ENCODE data around the gene RALGPS1.

The RALGPS1 gene

DNA sequence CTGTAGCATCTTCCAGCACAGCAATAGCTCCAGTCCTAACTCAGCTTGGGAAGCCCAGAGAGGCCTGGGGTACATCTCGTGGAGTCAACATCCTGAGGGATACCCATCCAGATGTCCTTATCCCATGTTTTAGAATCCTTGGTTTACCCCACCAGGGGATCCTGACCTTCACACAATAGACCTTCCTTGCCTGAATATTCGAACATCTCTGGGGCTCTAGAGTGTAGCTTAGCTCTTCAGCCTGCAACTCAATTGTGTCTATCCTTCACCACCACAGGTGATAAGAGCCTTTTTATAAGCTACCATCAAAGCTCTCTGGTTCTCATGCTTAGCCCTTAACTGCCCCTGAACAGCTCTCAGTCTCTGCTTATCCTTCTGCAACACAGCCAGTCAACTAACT, 7.5 kb upstream of the RALGPS1 start:
- DNase-seq: no peak

DNA sequence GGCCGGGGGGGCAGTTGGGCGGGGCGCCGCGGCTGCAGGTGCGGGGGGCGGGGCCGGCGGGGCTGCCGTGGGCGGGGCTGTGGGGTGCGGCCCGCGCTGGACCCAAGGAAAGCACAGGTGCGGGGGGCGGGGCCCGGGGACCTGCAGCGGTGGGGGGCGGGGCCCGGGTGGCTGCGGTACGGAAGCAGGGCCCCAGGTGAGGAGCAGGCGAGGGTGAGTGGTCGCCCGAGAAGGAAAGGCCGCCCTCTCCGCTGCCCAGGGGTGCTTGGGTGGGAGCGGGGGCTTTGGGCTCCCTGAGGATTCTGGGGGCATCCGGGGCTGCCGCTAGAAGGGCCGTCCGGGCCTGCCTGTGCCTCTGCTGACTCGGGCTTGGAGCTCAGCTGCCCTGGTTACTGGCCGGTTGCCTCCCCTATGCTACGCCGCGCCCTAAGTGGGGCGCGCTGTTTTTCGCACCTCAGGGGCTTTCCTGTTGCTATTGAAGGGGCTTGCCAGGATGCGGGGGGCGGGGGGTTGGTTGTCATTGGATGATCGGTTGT, 767 bp downstream of the RALGPS1 start:
- DNase-seq: peak; percentile 46

DNA sequence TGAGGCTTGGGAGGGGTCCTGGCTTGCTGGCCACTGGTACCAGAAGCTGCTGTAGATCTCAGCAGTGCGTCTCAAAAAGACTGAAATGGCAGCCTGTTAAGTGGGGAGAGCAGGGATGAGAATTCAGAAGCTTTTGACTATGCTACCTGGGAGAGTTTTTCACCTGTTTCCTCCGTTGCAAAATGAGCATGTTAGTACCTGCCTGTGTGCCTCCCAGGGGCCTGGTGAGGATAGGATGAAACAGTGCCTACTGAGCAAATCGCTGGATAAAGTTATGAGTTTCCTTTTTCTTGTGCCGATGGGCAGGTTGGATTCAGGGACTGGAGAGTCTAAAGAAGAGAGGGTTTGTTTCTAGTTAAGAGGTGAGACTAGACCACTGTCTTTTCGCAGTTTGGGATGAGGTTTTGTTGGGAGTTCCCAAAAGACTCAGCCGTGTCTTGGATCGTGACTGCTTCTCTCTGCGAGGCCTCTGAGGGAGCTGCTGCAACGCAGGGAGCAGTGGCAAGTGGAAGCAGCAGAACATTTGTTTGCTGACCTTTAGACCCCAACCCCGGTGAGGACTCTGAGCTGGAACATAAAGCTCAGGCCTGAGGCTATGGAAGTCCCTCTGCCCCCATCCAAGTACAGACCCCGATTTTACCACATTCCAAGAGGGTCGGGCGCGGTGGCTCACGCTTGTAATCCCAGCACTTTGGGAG, 1.4 kb downstream of the RALGPS1 start:
- no peak for DNase-seq

DNA sequence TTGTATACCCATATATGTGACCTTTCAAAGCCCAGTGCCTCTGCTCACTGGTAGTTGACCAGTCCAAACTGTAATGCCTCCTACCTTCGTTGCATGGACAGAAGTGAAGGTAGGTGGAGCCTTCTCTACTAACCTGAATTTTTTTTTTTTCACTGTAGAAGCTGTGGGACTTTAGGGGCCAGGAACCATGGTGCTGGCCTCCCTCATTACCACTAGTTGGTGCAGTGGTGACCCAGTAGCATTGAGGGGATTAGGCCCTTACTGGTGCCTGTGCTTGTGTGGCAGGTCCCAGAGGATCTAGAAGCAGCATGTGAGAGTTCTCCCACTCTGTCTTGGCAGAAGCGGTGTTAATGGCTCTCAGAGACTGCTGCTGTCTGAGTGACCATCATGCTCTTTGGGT, 2.3 kb downstream of the RALGPS1 start:
- no peak for DNase-seq

DNA sequence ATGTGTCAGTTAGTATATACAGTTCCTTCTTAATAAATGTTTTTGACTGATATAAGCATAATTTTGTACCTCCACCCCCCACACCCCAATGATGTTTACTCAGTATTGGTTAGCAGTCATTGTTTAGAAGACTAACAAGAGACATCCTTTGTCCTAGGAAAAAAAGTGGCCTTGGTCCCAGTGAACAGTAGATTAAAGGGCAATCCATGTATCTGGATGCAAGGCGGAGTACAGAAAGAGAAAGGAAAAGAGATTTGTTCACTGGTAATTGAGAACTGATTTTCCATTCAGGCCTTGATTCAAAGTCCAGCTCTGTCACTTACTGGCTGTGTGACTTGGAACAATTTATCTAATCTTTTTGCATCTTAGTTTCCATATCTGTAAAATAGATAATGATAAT, 4.6 kb downstream of the RALGPS1 start:
- no peak for DNase-seq

DNA sequence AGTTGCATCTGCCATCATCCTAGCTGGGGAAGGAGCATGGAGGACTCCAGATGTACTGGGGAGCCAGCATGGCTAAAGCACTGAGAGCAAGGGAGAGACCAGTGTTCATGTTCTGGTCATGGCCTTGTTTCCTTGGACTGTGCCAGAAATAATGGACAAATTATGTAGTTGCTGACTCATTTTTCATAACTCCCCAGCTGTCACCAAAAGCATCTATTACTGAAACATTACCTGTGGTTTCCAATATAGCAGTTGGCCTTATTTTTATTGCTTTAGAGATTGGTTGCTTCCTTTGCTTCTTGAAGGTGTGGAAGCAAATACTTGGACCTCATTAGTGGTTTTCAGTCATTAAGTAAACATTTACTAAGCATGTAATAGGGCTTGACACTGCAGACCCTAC, 11.3 kb downstream of the RALGPS1 start:
- DNase-seq: no peak

DNA sequence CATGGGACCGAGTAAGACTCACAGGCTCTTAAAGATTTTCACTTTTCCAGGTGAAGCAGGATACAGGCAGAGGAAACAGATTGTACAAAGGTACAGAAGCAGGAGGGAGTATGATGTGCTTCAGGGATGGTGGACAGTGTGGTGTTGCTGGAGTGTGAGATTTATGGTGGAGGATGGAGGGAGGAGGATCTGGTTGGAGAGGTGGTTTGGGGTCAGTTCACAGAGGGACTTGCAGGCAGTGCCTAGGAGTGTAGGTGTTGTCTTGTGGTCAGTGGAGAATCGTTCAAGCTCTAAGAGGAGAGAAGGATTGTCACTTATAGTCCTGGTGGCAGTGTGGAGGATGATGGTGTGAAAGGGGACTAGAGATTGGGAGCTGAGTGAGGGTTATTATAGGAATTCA, 11.8 kb downstream of the RALGPS1 start:
- DNase-seq: no peak

DNA sequence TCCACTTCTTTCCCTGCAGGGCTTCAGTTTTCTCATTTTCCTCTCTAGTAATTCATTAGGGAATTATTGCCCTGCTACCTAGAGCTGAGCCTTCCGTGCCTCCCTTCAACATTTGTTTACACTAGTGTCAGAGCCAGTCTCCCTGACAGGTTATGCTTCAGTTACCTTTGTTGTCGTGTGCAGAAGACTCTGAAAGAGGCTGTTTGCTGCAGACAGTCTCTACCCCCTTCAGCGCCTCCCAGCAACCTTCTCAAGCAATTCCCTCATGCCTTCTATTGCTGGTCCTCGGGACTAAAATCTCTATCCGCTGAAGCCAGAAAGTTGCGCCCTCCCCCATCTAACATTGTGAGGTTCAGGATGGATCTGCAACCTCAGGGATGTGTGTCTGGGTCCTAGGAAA, 12.8 kb downstream of the RALGPS1 start:
- DNase-seq: no peak

DNA sequence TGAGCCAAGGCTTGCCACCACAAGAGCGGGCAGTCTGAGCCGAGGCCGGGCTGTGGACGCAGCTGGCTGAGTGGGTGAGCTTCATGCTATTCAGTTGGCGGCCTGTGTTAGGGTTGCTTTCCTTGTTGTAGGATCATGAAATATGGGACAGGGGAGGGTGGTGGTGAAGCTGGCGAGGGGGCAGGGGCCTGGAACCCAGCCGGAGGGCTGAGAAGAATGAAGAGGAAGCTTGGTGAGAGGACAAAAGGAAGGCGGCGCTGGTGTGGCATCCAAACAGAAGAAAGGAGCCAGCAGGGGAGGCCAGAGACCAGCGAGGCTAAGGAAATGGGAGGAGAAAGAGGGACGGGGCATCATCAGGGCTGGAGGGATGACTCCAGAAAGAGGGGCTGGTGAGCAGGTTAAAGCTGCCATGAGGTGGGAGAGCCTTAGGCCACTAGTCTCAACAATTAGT, 18.3 kb downstream of the RALGPS1 start:
- no peak for DNase-seq

DNA sequence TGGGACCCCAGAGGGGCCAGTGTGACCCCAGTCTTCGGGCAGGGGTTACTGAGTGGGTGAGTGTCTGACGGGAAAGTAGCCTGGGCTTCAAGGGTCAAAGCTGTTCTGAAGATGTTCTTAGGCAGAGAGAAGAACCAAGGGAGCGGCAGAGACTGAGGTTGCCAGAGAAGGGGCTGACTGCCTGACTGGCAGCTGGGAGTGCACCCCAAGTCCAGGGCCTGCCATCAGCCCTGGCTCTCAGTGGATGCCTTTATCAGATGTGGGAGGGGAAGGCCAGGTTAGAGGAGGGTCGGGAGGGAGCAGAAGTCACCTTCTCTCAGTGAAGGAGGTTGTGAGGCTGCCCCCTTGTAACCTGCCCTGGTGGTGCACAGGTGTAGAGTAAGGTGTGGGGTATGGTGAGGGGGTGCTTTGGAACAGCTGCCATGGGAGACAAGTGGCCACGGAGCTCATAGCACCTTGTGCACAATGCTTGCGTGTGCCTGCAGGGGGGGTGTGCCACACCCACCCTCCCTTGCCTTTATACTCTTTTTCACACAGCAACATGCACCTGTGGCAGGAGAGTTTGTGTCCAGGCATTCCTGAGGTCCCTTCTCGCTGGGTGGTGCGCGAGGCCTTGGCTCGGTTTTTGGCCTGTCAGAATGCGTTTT, 18.9 kb downstream of the RALGPS1 start:
- no peak for DNase-seq

DNA sequence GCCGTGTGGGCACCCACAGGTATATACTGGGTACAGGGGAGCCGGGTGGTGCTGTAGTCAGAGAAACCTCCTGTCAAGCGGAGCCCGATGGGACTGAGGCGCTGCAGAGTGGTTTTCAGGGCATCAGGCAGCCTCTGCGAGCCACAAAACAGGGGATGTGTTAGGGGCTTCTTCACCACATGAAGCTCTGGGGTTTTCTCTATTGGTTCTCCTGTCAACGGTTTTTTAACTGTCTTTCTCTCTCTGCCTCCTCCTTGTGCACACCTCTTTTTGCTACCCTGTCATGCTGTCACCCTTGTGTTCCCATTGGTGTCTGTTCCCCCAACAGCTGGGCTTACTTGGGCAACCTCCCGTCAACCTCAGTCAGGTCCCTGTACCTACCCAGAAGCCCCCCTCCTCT, 19.9 kb downstream of the RALGPS1 start:
- DNase-seq: no peak

DNA sequence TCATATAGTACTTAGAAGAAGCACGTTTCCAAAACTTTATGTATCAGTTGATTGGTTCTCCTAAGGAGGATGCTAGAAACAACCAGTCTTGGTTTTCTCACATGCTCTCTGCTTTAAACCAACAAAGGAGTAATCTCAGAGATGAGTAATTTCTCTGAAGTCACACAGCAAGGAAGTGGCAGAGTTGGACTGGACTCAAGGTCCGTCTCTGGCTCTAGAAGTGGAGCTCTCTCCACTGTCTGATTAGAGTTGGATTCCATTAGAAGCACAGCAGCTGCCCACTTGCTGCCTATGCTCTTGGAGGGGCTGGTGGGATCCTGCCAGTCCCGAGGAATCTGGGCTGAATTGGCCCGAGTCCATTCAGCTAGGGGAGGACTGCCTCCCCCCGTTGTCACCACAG, 21.0 kb downstream of the RALGPS1 start:
- no peak for DNase-seq

DNA sequence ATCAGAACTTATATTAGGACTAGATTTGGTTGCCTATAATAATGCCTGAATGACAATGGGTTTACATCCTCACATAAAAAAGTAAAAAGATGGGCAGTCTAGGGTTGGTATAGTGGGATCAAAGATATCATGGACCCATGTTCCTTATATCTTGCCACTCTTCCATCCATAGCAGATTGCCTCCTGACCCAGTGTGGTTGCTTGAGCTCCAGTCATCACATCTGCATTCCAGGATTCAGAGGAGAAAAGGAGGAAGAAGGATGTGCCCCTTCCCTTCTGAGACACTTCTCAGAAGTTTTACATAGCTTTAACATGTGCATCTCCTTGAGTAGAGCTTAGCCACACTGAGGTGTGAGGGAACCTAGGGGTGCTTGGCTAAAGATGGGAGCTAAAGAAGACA, 22.9 kb downstream of the RALGPS1 start:
- no peak for DNase-seq

DNA sequence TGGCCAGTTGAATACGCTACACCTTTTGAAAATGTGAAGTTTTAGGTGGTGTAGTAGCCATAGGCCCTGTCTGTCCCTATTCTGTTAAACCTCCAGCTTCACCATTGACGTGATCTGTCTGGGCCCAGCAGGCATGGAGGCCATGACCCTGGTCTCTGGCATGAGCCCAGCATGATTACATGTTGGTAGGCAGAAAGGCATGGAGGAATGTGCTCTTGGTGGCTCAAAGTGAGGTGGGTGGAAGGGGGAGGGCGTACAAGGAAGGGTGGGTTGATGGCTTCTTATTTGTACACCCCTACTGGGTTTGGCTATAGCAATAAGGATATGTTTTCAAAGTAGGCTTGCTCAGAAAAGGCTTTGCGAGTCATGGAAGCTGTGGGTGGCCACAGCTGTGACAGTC, 23.7 kb downstream of the RALGPS1 start:
- no peak for DNase-seq

DNA sequence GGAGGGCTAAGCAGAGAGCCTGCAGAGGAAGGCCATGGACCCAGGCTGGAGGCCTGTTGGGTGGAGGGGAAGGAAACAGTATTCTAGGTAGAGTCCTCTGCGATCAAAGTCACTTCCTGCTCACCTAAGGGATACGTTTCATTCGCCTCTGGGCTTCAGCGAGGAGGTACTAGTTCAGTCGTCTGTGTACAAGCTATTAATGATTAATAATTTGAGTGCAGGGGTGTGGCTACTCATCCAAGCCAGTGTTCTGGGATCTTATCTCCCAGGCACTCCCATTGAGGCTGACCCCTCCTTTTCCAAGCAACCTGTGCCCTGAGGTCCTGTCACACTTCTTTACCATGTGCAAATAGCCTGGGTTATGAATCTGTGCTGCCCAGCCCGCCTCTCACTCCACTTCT, 25.2 kb downstream of the RALGPS1 start:
- no peak for DNase-seq

DNA sequence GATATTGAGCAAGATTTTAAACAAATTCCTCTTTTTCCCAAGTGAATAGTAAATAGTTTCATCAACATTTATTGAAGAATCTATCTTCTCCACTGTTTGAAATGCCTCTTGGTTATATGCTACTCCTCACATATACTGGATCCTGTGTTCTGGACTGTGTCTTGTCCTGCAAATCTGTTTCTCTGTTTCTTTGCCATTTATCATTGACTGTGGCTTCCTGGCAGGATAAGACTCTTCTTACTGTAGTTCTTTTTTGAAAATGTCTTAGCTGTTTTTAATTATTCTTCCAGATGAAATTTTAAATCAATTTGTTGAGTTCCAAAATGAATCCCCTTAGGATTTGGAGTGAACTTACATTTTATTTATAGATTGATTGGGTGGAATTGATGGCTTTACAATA, 27.8 kb downstream of the RALGPS1 start:
- DNase-seq: no peak

DNA sequence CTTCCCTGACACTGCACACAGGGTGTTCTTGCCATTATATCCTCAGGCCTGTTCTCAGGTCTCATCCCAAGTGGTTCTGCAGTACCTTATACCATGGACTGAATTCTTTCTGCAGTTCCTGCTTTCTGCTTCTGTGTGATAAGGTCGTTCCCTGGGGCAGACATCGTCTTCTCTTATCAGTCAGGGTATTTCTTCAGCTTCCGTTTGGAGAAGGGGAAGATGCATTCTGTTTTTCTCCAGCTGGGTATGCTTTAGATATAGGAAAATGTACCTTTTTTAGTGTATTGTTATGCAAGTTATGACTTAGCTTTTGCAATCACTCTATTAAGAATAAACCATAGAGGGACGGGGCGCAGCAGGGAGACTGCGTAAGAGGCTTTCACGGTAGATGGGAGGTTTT, 31.1 kb downstream of the RALGPS1 start:
- DNase-seq: no peak

DNA sequence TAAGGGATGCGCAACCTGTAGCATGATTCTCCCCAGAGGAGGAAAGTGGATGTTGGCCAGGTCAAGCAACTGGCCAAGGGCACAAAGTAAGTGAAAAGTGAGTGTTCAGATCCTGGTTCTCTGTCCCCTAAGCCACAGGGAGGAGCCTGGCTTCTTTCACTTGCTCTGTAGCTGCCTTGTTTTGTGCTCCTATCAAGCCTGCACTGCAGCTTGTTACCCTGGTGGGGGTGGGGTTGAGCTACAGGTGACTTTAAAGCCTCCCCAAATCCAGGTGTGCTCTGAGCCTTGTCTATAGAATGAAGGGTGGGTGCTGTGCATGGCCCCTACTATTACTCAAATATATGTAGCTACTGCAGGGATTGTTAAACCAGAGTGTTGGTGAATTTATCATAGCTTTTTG, 32.9 kb downstream of the RALGPS1 start:
- no peak for DNase-seq

DNA sequence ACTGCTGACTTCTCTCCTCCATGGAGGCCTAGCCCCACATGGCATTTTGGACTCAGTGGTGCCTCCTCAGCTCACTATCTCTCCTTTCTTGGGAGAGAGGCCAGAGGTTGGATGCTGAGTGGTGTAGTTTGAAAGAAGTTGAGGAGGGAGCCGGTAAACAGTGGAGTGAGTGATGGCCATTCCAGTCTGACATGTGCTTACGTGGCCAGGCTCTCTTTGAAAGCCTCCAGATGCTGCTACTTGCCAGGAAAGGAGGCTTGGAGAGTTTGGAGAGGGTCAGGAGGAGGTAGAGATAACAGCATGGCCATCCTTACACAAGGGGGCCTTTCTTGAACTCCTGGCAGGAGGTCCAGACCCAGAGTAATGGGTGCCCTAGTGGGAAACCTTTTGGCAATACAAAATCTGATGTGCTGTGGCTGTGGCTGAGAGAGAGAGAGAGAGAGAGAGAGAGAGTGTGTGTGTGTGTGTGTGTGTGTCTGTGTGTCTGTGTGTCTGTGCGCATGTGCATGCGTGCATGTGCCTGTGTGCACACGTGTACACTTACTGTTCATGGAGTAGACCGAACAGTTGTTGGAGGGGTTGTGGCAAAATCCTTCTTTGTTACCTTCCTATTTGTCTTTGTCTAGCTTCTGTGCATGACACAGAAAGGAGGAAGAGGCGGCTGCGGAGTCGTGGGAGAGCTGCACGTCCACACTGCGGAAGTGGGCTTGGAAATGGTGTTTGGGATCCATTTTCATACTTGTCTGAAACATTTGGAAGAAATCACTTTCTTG, 37.8 kb downstream of the RALGPS1 start:
- no peak for DNase-seq

DNA sequence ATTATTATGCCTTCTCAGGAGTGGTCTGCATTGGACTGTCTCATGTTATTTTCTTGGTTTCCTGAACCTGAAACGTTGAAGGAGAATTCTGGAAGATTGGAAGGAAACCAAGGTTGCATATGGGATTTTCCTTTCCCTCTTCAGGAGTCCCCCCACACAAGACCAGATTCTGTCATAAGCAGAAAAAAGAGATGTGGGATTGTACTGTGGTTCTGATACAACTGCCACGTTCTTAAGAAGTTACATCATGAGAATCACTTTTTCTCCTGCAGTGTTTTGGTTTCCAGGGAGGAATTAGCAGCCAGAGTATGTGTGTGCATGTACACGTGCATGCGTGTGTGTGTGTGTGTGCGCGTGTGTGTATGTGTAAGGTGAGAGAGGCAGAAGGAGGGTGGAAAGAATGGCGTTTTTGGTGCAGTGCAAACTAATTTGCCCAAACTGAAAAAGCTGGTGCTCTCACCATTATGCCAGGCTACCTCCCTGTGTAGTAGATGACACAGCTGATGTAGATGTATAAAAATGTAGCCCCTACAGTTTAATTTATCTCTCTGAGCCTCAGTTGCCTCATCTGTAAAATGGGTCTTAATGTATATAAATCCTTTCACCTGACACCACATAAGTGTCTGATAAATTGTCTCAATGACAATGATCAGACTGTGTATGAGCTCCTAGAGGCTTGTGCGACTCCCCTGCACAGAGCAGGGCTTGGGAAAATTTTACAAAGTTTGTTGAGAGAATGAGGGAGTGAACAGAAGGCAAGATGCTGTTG, 38.6 kb downstream of the RALGPS1 start:
- DNase-seq: no peak

DNA sequence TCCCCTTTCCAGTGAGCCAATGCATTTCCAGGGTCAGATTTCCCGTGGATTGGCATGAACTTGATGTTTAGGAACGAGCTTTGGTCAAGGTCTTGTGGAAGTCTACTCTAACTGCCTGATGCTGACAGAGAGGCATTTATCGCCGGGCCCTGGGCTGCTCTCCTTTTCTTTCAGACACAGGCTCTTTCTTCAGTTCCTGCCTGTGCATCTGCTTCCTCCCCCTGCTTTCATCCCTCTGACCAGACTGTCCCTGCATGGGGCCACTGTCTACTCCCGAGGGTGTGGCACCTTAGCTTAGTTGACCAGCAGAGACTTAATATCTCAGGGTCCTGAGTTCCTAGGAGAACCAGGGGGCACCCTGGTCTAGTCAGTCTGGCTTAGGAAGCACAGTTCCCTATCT, 41.2 kb downstream of the RALGPS1 start:
- DNase-seq: no peak

DNA sequence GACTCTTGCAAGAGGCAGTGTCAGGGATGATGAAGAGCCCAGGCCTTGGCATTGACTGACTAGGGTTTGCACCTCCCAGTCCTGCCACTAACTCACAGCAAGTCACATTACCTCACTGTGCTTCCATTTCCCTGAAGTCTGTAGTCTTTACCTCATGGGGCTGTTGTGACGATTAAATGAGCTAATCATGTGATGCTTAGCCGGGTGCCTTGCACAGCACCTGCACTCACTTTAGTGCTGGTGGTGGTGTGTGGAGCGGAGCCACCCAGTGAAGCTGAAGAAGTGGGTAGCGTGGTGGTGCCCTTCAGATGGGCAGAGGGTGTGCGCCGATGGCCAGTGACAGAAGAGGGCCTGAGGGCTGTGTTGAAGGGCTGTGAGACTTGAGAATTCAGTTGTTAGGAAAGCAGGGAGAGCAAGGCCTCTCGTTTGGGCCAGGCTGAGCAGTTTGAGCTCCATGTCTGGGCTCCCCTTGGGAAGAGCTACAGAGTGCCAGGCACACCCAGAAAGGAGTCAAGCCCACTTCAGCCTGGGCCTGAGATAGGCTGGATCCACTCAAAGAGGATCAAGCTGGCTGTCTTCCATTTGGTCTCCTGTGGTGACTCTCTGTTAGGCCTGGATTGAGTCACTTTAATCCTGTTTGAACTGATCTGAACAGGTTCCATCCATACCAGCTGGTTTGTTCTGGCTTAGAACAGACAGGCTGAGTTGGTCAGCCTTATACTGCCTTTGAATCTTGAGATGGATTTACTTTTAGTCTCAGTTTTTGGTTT, 42.5 kb downstream of the RALGPS1 start:
- no peak for DNase-seq

All from effector CD4-positive, alpha-beta T cell (primary cell).